Activated CD4-positive, alpha-beta T cell treated with anti-CD3 and anti-CD28 coated beads, Interleukin-2, Interleukin-6, amounts not matched to agents 100 ng/mL and 50 ng/mL, durations not matched to agents 16 hours and 8 hours (primary cell): Measurements from ENCODE around the gene TBC1D22A.
"Not testable (repeated sequence)": the region's sequence is repeated elsewhere in the genome, so short reads cannot be mapped to it uniquely, and the experiment has no call there.

ENCODE experiments used
- DNase-seq: peaks from one replicate; pipeline ENCODE4 v3.0.0-alpha.2; 2020

TBC1D22A gene

DNA sequence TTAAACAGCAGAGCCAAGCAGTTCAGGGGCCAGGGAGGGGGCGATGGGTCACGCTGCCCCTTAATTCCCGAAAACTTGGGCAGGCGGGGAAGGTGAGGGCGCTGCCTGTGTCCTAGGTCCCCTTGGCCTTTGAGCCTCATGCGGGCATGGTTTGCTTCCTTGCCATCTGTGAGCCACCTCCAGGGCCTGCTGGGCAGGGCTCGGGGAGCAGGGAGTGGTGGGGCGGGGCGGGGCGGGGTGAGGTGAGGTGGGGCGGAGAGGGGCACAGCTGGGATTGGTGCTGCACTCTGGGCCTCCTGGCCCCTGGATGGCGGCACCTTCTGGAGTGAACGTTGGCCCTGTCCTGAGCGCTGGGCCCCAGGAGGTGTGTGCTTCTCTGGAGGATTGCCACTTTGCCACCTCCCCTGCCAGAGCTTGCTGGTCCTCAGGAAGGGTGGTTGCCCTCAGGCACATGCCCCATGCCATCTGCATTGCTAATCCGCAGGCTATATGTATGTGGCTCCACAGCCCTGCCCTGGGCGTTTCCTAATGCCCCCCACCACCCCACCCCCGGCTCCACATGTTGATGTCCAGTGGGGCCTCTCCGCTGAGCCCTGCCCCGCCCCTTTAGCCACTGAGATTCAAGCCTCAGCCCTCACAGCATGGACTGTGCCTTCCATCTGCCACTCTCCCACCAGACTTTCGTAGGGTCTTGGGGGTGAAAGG lies 352.5 kb downstream of the TBC1D22A start:
- DNase-seq: no peak

DNA sequence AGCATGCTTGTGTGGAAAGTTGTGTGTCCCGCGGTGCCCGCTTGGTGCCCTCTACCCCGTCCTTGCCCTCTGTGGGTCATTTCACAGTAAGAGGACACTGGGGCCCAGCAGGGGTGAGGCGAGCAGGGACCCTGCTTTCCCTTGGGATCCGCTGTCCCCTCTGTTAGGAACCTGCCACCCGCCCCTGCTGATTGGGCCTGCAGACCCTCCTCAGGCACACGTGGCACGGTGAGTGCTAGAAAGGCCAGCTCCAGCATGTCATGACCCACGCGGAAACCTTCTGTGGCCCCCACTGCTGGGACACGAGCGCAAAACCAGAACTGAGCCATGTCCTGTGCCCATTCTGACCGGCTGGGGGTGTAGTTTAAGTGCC lies 353.1 kb downstream of the TBC1D22A start:
- no peak for DNase-seq

DNA sequence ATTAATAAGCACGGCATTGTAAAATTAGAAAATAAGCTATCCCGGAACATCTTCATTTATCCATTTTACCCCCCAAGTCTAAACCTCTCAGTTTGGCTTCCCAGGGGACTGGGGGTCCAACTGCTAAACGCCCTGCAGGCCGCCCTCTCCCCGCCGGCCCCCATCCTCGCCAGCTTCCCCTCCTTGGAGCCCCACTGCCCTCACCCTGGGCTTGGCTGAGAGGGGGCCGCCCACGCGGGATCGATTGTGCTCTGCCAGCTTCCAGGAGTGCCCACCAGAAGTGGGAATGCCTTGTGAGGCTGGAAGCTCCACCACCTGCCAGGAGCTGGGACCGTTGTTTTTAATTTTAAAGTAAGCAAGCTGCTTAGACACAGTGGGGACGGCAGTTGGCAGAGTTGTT lies 353.5 kb downstream of the TBC1D22A start:
- DNase-seq: no peak

DNA sequence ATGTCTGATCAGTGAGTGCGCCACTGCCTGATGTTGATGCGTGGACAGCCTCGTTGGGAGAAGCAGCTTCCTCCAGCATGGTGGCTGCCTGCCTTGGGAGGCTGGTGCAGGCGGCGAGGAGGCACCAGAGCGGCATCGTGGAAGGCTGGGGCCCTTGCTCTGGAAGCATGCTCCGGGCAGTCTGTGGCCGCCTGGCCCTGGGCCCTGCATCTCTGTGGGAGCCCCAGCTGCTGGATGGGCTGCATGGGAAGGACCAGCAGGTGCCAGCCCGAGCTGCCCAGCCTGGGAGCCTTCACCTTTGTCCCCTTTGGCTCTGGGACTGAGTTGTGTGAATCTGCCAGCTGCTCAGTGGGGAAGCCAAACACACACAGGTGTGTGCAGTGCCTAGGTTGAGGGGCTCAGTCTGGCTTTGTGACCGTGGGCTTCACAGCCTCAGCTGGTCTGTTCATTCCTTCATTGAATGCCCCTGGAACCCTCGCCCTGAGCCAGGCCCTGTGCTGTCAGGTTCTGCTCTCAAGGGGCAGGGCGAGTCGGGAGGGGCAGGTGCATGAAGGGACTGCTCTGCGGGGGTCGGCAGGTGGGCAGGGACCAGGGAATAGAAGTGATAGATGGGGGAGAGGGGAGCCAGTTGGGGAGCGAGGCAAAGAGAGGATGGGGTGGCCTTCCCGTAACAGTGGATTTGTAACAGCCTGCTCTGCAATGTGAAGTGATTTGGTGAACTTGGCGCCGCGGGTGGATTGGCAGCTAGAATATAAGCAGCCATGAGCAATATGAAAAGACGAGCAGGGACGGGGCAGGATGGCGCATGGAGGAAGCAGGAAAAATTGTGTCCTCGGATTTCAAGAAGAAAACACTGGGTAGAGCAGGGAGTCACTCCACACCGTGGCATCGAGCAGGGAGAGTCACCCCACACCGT lies 354.2 kb downstream of the TBC1D22A start:
- DNase-seq: no peak

DNA sequence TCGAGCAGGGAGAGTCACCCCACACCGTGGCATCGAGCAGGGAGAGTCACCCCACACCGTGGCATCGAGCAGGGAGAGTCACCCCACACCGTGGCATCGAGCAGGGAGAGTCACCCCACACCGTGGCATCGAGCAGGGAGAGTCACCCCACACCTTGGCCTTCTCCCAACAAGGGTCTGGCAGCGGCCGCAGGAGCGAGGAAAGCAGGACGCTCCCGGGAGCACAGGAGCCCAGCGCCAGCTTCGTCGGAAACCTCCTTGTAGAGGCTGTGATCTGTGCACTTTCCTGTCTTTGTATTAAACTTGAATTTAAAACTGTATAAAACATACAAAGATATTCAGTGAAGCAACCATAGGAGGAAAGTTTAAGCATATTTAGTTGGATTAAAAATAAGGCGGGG lies 355.0 kb downstream of the TBC1D22A start:
- not testable (repeated sequence) for DNase-seq

DNA sequence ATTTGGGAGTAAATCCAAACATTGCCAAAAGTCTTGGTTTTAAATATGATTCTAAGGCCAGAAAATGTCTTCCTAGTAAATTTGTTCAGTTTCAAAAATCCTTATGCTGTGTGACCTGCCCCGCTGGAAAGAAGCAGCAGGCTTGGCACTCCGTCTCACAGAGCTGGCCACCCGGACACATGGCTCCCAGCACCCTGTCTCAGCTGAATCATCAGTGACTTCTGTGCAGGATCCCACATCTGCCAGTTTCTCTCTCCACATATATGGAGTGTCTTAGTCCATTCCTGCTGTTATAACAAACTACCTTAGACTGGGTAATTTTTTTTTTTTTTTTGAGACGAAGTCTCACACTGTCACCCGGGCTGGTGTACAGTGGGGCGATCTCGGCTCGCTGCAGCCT lies 356.7 kb downstream of the TBC1D22A start:
- no peak for DNase-seq

DNA sequence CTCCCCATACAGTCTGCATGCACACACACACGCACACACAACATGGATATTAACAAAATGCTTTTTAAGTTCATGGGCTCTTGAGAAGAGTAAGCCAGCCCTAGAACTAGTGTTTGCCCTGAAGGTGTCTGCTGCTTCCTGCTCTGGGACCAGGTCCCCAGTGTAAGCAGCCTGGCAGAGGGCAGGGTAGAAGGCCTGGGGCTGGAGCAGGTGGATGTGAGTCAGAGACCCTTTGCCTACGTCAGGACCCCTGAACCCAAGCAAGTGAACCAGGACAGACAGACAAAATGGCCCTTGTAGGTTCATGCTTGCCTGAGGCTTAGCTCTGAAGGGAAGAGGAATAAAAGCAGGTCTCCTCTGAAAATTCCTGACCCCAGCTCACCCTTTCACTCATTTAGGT lies 357.9 kb downstream of the TBC1D22A start:
- no peak for DNase-seq

DNA sequence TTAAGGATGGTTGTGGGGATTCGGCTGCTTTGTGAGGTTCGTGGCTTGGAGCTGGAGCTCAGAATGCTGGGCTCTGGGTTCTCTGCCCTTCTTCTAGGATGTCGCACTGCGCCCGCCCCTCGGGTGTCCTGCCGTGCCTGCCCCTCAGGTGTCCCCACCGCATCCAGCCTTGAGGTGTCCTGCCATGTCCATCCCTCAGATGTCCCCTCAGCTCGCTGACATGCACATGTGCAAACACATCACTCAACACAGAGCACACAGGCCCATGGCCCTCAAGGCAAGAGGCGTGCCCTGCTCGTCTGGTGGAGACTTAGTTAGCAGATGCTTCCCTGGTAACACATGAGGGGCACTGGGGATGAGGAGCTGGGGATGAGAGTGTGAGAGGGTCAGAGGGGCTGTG lies 359.3 kb downstream of the TBC1D22A start:
- DNase-seq: no peak

DNA sequence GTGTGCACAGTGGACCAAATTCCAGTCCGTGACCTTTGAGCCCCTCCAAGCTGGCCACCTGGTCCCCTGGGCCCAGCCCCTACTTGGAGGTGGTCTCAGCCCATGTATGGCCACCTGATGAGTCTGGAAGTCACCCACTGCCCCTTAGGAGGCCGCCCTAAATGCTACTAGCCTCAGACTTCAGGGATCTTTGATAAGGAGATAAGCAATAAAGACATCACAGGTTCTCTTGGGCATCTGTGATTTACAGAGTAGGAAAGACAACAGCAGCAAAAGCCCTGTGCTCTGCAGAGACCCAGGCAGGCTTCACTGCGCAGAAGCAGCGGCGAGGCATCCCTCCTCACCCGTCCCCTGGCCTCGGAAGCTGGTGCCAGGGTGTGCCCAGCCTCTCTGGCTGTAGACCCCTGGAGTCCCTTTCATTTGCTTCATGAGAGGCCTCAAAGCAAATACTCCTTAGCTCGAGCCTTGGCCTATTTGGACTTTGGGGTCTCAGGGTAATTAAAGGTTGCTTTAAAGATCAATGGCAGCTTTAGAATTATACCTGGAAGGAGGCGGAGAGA lies 360.1 kb downstream of the TBC1D22A start:
- DNase-seq: no peak

DNA sequence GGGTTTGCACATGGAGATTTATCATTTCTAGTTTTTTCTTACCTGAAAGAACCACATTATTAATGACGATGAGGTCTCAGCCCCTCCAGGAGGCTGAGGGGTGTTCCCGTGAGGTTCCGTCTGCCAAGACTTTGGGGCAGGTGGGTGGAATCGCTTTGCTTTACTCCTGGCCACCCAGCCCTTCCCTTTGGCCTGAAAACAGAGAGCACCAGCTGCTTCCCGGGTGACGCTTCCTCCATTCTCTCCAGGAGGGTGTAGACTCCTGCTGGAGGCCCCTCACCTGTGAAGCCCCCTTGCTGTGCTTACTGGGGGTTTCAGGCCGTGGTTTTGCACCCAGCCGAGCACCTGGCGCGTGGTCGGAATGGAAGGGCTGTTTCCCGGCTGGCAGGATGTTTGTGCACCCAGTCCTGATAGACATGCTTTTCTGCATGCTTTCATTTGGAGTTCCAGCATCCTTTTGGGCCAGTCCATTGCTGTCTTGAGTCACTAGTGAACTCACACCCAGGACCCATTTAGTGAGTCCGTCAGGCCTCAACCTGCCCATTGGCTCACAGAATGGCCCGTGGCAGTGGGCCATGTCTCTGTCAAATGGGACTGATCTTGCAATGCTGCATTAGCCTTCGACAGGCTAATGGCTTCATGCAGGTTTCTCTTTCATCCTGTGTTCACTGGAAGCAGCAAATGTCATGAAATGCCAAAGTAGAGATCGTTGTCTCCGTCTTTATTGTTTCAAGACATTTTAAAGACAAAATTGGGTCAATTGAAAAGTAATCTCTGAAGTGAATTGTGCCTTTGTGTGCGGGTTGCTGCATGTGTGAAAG lies 360.8 kb downstream of the TBC1D22A start:
- DNase-seq: no peak

DNA sequence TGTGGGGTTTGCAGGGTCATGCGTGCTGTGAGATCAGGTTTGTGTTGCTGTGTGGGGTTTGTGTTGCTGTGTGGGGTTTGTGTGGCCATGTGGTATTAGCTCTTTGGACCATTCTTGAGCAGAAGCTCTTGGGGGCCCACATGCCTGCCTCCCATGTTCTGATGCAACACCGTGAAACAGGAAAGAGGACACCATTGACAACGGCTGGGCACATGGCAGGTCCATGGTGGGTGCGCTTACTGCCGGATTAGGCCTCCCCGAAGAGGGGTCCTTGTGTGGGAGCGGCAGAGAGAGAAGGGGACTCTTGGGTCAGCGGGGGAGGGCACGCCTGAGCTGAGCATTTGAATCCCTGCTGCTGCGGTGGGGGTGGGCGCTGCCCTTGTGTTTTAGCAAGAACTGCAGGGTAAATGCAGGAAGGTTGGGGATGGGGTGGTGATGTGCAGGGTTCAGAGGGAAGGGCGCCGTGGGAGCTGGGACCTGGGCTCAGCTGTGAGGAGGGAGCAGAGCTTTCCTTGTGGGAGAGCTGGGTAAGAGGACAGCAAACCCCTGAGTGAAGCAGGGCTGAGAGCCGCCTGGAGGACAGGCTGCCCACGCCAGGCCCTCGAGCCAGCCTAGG lies 361.5 kb downstream of the TBC1D22A start:
- no peak for DNase-seq

DNA sequence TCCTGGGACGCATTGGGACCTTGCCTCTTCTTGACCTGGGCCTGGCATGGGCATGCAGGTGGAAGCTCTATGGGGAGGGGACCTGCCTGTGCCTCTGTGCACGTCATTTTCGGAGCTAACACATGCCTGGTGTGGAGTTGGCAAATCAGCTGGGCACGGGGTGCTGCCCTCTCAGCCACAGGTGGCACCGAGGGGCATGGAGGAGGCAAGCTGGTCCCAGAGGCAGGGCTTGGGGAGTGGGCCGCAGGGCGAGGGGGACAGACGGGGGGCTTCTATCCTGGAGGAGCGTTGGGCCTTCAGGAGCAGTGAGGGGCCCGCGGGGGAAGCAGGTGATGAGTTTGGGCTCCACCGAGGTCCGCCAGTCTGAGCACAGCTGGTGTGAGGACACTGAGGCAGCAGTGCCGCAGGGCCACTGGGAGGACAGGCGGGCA lies 362.0 kb downstream of the TBC1D22A start:
- no peak for DNase-seq

DNA sequence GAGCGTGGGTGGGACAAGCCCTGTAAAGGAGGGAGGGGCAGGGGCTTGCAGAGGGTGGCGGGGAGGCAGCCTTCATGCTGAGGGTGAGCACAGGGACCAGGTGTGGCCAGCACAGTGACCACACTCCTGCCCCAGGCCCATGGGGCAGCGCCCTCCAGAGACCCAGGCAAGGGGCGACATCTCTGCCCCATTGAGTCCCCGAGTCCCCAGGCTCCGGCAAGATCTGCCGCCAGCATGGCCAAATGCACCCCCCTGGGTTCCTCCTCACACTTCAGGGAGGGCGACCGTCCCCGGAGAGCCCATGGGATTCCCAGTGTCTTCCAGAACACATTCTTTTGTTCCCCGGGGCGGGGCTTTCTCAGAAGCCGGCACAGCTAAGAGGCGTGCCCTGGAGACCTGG lies 362.5 kb downstream of the TBC1D22A start:
- no peak for DNase-seq

DNA sequence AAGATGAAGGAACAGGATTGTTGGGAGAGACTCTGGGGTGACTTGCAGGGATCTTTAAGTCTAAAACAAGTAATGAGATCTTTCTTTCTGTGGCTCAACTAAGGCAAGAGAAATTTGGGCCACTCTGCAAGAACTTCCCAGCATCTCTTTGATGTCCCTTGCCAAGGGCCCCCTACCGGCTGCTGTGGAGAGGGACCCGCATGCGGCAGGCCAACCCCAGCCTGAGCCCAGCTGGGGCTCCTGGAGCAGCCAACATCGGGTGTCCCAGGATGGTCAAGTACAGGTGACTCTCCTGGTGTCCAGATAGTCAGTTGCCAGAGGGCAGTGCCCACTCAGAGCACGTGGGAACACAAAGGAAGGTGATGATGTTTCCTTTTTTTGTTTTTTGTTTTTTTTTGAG lies 363.2 kb downstream of the TBC1D22A start:
- DNase-seq: no peak

DNA sequence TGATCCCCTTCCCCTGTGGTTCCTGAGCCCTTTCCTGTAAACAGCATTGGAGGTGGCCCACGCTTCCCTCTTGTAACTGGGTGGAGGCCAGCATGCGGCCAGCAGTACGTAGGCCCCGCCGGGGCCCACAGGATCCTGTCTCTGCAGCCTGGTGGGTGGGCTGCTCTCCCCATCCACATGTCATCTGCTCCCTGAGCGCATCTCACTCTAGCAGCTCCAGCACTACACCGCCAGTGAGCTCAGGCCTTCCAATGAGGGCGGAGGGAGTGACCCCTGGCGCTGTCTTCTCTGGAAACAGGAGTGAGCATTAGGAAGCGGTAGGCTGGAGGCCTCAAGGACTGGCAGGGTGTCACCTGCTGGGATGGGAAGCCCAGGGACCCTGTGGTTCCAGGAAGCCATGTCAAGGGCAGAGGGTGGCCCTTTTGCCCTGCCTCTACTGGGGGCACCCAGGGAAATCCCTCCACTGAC lies 363.9 kb downstream of the TBC1D22A start:
- no peak for DNase-seq

DNA sequence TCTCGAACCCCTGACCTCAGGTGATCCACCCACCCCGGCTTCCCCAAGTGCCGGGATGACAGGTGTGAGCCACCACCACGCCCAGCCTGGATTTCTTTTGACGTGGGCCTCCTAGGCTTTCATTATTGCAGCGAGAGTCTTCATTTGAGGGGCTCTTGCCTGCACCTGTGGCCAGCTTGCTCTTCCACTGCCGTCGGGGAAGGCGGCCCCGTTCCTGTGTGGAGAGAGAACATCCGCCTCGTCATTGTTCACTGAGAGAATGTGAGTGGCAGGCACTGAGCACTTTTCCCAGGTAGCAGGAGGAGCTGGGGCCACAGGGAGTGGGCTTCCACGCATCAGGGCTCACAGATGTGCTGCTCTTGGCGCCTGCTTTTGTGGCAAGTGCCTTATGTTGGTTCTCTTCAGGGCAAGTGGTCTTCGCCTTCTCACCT lies 365.0 kb downstream of the TBC1D22A start:
- DNase-seq: no peak

DNA sequence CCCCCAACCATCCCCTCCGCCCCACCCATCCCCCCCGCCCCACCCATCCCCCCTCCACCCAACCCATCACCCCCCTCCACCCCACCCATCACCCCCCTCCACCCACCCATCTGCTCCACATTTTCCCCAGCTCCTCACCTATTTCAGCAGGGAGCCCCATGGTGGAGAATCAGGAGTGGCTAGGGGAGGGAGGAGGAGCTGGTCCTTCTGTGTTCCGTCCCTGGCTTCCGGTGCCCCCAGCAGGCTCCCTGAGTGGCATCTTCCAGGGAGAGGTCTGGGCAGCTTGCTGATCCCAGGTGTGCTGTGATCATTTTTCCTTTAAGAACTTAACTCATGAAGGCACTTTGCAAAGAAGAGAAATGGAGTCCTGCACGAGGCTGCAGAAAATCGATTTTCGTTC lies 365.8 kb downstream of the TBC1D22A start:
- no peak for DNase-seq

DNA sequence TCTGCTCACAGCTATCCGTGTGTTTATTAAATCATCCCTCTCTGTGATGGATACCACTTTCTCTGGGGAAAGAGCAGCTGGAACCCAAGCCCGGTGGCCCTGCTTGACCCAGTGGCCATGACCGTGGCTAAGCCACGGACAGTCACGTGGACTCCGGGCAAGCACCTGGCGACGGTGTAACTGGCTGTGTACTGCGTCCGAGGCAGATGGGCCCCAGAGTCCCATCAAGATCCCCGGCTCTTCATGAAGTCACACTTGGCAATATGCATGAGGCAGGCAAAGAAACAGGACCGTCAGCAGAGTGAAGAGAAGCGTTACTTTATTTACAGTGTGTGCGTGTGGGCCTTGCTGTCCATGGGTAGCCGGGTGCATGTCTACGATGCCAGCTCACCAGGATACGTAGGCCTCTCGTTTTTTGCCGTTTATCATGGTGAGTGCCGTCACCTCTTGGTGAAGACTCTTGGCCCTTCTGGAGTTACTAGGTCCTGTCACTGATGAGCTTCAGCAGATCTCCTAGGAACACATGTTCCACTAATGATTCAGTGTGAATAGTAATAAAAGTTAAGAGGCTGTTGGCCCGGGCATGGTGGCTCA lies 366.3 kb downstream of the TBC1D22A start:
- no peak for DNase-seq

DNA sequence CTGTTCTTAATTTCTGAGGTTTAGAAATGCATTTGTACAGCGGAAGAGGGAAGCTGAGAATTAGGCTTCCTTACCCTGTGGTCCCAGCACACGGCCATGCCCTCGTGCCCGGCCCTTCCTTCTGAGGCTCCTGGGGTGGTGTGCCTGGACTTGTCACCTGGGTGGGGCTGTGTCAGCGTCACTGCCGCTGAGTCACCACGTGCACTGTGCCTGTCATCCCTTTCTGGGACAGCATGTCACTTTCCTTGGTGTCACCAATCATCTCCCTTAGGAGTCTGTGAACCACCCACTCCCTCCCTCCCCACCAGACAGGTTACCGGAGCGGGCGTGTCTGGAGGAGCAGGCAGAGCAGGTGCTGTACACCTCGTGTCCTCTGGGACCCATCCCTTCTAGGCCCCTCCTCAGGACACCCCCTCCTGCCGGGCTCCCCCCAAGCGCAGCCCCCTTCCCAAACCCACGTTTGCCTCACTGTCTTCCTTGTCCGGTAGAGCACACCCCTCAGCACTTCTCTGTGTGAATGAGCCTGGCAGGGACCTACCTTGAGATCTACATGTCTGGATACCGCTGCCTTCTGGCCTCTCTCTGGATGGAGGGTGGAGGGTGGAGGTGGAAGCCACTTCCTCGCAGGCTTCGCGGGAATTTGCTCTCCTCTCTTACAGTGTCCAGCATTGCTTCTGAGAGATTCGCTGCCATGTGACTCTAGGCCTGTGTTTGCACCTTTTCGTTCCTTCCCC lies 367.6 kb downstream of the TBC1D22A start:
- peak; percentile 19 for DNase-seq

DNA sequence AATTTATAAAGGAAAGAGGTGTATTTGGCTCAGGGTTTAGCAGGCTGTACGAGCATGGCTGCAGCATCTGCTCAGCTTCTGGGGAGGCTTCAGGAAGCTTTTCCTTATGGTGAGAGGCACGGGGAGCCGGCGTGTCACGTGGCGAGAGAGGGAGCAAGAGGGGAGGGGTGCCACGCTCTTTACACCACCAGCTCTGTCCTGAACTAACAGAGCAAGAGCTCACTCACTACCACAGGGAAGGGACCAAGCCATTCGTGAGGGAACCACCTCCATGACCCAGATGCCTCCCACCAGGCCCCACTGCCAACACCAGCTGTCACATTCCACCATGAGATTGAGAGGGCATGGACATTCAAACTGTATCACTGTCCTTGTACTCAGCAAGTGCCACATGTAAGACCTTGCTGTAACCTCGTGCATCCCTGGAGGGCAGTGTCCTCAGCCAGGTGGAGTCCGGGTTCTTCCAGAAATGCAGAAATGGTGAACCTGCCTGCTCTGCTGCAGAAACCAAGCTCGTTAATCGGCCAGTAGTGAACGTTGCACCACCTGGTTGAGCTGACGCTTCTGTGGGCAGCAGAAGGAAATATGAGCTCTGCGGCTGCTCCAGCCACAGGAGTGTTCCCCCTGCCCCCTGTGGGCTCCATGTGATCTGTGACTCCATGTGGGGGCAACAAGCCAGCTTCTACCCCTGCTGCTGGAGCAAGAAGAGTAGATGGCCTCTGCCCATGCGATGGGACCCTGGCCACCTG lies 368.6 kb downstream of the TBC1D22A start:
- no peak for DNase-seq
